ENCODE results near the gene ALG9. TPM values are rescaled to one million over a fixed set of nuclear protein-coding genes. Genes with fewer than 3 reads are reported as not detected.
A peak's percentile ranks its signal among the peaks of the same experiment; 100 is the strongest.

Gene ALG9
- total and polyA plus RNA-seq, 2 donors (not counting 3 experiments of a cell fraction or from before 2014, with no cell fraction given): 29.1 to 29.4 TPM

- dilution Hi-C loops (cut with MboI; ENCODE audit: extremely low pct_ligation_motif_present, low sequenced_read_pairs) (no loop called here), intact Hi-C loops (cut with micrococcal nuclease) (no loop called here)
- H3K9ac ChIP-seq (replicated peaks; ENCODE audit: extremely low read depth, insufficient read depth, low read length): no peak overlapping the region
- CTCF ChIA-PET: interaction anchor here (0.8 to 3.1 kb wide), 15 partner anchors 13 to 282 kb away, joined by 3 to 16 read pairs (median 4); partner anchors contain the start of genes ALG9 and PPP2R1B
- no peak overlapping the region for H2AFZ ChIP-seq (ENCODE audit: low read depth, low read length)
- H3K9me1 ChIP-seq (replicated peaks; ENCODE audit: control insufficient read depth, extremely low read depth, insufficient read depth, low read length): no peaks in the 10 kb centered on the region
- no peaks in the 10 kb centered on the region for H3K9me3 ChIP-seq (replicated peaks; ENCODE audit: control insufficient read depth, insufficient read depth, low read length)
- DNase-seq (ENCODE audit: low read depth, low spot score) (peak; percentile 55), FAIRE-seq (peak; percentile 43)
- no peak overlapping the region for H3K4me3 ChIP-seq (replicated peaks in 1 of 3; ENCODE audit: insufficient read depth in 1 of 3, low read depth in 1 of 3, low read length in 3 of 3)
- TF ChIP-seq GATA2 (IDR thresholded peaks at IDR 0.05; ENCODE audit: insufficient read depth, insufficient read length, low read depth, low read length): no peak
- TF ChIP-seq FOS (IDR thresholded peaks at IDR 0.05; ENCODE audit: borderline replicate concordance, insufficient read depth, low read length): peak; percentile 47
- H4K20me1 ChIP-seq (replicated peaks; ENCODE audit: control insufficient read depth, extremely low read depth, insufficient read depth, low read length): no peaks in the 10 kb centered on the region
- peaks cover 14% of the 10 kb centered on the region for H3K4me1 ChIP-seq (ENCODE audit: control insufficient read depth, extremely low read depth, insufficient read depth, low read length)
- H3K36me3 ChIP-seq (ENCODE audit: control insufficient read depth in 2 of 2, extremely low read depth in 1 of 2, insufficient read depth in 2 of 2, low read length in 2 of 2): peaks cover 0 to 2% of the 10 kb centered on the region in 2 experiments
- no TSS peak for BruUV-seq (replicated peaks)
- H3K79me2 ChIP-seq (ENCODE audit: control insufficient read depth, insufficient read depth, low read length): no peaks in the 10 kb centered on the region
- H3K4me2 ChIP-seq (ENCODE audit: insufficient read depth, low read length): no peak overlapping the region
- H3K27me3 ChIP-seq (ENCODE audit: control insufficient read depth in 2 of 2, insufficient read depth in 2 of 2, low read length in 2 of 2): no peaks in the 10 kb centered on the region
- no peak overlapping the region for H3K27ac ChIP-seq (ENCODE audit: insufficient read depth, low read depth, low read length)
- POLR2A ChIA-PET: interaction anchor here (0.6 to 1.1 kb wide), 3 partner anchors 25 to 280 kb away, joined by 3 read pairs; partner anchors contain the start of gene ALG9
These were observed 24.7 kb downstream of the ALG9 start for GRCh38 chr11:111846636-111847035.

- DNase-seq (ENCODE audit: low read depth, low spot score) (no peak), FAIRE-seq (no peak)
- Histone ChIP-seq H3K9ac (replicated peaks; ENCODE audit: extremely low read depth, insufficient read depth, low read length) (no peak overlapping the region), H3K4me3 (replicated peaks in 1 of 3; ENCODE audit: insufficient read depth in 1 of 3, low read depth in 1 of 3, low read length in 3 of 3) (no peak overlapping the region), H2AFZ (ENCODE audit: low read depth, low read length) (no peak overlapping the region), H3K27me3 (ENCODE audit: control insufficient read depth in 2 of 2, insufficient read depth in 2 of 2, low read length in 2 of 2) (no peaks in the 10 kb centered on the region), H3K36me3 (ENCODE audit: control insufficient read depth in 2 of 2, extremely low read depth in 1 of 2, insufficient read depth in 2 of 2, low read length in 2 of 2) (peaks cover 0 to 2% of the 10 kb centered on the region in 2 experiments), H3K4me2 (ENCODE audit: insufficient read depth, low read length) (no peak overlapping the region), H4K20me1 (replicated peaks; ENCODE audit: control insufficient read depth, extremely low read depth, insufficient read depth, low read length) (no peaks in the 10 kb centered on the region), H3K27ac (ENCODE audit: insufficient read depth, low read depth, low read length) (no peak overlapping the region), H3K79me2 (ENCODE audit: control insufficient read depth, insufficient read depth, low read length) (no peaks in the 10 kb centered on the region), H3K9me1 (replicated peaks; ENCODE audit: control insufficient read depth, extremely low read depth, insufficient read depth, low read length) (no peaks in the 10 kb centered on the region), H3K9me3 (replicated peaks; ENCODE audit: control insufficient read depth, insufficient read depth, low read length) (no peaks in the 10 kb centered on the region), H3K4me1 (ENCODE audit: control insufficient read depth, extremely low read depth, insufficient read depth, low read length) (peaks cover 14% of the 10 kb centered on the region)
- intact Hi-C loops (cut with micrococcal nuclease): no loop called here
- BruUV-seq (replicated peaks): no TSS peak
- CTCF ChIA-PET: interaction anchor here (0.8 to 3.1 kb wide), 14 partner anchors 13 to 281 kb away, joined by 3 to 16 read pairs (median 4); partner anchors contain the start of genes ALG9 and PPP2R1B
- POLR2A ChIA-PET: interaction anchor here (1.1 kb wide), 1 partner anchor 25 kb away, joined by 3 read pairs; the partner anchor contains the start of gene ALG9
- TF ChIP-seq POLR2A (IDR thresholded peaks at IDR 0.05; ENCODE audit: low read depth, low read length): no peak
- TF ChIP-seq POLR2AphosphoS5 (IDR thresholded peaks at IDR 0.05; ENCODE audit: insufficient read depth, low read depth, low read length): no peak
- TF ChIP-seq FOS (IDR thresholded peaks at IDR 0.05; ENCODE audit: borderline replicate concordance, insufficient read depth, low read length): no peak
- no peak for TF ChIP-seq EZH2 (IDR thresholded peaks at IDR 0.05; ENCODE audit: borderline replicate concordance, low read depth, low read length, severe bottlenecking)
- TF ChIP-seq MYC (IDR thresholded peaks at IDR 0.05; ENCODE audit: low read depth, low read length): no peak
- no peak for TF ChIP-seq MAX (IDR thresholded peaks at IDR 0.05; ENCODE audit: insufficient read depth, insufficient read length)
- TF ChIP-seq GATA2 (IDR thresholded peaks at IDR 0.05; ENCODE audit: insufficient read depth, insufficient read length, low read depth, low read length): no peak
- TF ChIP-seq JUN (IDR thresholded peaks at IDR 0.05; ENCODE audit: borderline replicate concordance, insufficient read depth, insufficient read length, low read depth): no peak
- TF ChIP-seq CTCF (IDR thresholded peaks at IDR 0.05; ENCODE audit: extremely low read depth in 1 of 2, insufficient read depth in 1 of 2, low read depth in 1 of 2, low read length in 2 of 2): no peak
- dilution Hi-C loops (cut with MboI; ENCODE audit: extremely low pct_ligation_motif_present, low sequenced_read_pairs): no loop called here
These were observed 25.3 kb downstream of the ALG9 start for GRCh38 chr11:111846063-111846462.

All from endothelial cell of umbilical vein (primary cell).